GM21390 (cell line): ENCODE measurements around the gene PLGRKT.
A peak's percentile ranks its signal among the peaks of the same experiment; 100 is the strongest.
"Not testable (repeated sequence)": the region's sequence is repeated elsewhere in the genome, so short reads cannot be mapped to it uniquely, and the experiment has no call there.

ENCODE experiments used
- ATAC-seq: cut with Tn5 transposase; IDR thresholded peaks from one replicate; pipeline ENCODE4 v1.9.1; 2021; ENCODE audit not compliant: unreplicated experiment

Gene PLGRKT

DNA sequence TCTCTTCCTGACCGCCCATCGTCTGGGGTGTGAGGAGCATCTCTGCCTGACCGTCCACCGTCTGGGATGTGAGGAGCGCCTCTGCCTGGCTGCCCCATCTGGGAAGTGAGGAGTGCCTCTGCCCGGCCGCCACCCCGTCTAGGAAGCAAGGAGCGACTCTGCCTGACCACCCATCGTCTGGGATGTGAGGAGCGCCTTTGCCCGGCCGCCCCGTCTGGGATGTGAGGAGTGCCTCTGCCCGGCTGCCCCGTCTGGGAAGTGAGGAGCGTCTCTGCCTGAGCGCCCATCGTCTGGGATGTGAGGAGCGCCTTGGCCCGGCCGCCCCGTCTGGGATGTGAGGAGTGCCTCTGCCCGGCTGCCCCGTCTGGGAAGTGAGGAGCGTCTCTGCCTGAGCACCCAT is 4.4 kb downstream of the PLGRKT start:
- not testable (repeated sequence) for ATAC-seq

DNA sequence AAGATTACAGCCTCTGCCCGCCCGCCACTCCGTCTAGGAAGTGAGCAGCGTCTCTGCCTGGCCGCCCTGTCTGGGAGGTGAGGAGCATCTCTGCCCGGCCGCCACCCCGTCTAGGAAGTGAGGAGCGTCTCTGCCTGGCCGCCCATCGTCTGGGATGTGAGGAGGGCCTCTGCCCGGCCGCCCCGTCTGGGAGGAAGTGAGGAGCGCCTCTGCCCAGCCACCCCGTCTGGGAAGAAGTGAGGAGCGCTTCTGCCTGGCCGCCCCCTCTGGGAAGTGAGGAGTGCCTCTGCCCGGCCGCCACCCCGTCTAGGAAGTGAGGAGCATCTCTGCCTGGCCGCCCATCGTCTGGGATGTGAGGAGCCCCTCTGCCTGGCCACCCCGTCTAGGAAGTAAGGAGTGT is 4.8 kb downstream of the PLGRKT start:
- ATAC-seq = not testable (repeated sequence)

DNA sequence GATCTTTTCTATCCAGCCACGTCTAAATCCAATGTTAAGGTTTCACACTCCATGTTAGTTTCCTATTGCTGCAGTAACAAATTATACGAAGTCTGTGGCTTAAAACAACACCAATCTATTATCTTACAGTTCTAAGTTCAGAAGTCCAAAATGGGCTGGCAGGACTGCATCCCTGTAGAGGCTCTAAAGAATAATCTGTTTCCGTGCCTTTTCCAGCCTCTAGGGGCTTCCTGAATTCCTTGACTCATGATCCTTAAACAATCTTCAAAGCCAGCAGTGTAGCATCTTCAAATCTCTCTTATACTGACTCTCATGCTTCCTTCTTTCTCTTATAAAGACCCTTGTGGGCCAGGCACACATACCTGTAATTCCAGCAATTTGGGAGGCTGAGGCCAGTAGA is 6.8 kb downstream of the PLGRKT start:
- no peak for ATAC-seq

DNA sequence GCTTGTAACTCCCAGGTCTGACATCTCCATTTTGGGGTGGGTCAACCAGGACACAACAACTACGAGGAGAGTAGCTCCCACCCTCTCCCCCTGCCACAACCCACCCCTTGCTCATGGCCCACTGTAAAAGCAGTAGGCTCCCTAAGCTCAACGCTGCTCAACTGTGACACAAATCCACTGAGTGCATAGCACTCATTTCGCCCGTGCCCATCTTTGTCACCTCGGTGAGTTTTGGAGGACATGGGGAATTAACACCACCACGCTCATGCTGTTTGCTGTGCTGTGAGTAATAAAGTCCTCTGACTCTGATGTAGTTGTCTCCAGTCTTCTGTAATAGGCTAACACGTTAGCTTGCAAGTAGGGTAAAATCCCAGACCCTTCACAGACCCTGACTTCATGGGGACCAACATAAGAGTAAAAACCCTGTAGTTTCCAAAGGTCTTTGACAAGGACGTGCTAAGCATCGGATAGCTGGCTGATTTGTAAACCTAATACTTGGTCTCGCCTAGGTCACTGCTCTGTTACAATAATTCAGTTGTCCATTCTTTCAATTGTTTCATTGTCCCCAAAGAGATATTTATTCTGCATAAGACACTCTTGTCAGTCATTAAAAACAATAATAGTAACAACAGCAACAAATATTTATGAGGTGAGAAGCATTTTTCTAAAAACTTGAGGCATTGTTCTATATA is 7.7 kb downstream of the PLGRKT start:
- ATAC-seq = no peak

DNA sequence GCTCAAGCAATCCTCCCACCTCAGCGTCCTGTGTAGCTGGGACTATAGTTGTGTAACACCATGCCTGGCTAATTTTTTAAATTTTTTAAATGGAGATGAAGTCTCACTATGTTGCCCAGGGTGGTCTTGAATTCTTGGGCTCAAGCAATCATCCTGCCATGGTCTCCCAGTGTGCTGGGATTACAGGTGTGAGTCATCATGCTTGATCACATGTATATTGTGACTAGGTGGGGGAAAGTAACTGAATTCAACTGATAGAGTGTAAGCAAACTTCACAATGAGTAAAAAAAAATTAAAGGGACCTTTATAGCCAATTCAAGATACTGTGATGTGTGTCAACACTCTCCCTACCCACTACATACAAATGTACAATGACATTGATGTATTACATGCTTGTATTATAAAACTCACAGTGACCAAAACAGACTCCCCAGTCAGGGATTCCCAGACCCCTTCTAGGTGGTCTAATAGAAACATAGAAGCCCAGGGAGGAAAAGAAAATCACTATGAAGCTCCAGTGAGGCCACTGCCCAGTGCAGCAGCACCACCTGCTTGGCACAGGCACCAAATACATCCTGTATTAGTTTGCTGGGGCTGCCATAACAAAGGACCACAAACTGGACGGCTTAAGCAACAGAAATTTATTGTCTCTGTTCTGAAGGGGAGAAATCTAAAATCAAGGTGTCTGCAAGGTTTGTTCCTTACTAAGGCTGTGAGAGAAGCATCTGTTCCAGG is 8.8 kb downstream of the PLGRKT start:
- ATAC-seq = no peak

DNA sequence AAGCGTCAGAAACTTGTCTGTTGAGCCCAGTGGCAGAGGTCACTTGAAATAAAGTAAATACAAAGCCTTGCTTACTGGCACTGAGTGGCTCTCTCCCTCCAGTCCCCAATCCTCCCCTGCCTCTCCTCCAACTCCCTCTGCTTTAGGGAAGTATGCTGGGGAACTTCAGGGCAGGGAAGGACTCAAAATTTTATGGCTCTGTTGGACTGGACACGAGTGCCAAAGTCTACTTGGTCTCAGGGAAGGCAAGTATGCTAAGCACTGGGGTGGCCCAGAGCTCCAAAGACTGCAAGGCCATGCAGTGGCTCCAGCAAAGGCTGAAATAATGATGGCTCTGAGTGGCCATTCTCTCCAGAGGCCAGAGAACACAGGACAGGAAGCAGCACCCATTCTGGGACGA is 9.6 kb downstream of the PLGRKT start:
- no peak for ATAC-seq

DNA sequence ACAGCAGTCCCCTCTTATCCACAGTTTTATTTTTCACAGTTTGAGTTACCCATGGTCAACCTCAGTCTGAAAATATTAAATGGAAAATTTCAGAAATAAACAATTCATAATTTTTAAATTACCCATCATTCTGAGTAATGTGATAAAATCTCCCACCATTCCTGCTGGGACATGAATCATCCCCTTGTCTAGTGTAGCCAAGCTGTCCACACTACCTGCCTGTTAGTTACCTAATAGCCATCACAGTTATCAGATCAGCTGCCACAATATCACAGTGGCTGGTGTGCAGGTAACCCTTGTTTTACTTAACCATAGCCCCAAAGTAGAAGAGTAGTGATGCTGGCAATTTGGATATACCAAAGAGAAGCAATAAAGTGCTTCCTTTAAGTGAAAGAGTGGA is 10.7 kb downstream of the PLGRKT start:
- ATAC-seq = no peak

DNA sequence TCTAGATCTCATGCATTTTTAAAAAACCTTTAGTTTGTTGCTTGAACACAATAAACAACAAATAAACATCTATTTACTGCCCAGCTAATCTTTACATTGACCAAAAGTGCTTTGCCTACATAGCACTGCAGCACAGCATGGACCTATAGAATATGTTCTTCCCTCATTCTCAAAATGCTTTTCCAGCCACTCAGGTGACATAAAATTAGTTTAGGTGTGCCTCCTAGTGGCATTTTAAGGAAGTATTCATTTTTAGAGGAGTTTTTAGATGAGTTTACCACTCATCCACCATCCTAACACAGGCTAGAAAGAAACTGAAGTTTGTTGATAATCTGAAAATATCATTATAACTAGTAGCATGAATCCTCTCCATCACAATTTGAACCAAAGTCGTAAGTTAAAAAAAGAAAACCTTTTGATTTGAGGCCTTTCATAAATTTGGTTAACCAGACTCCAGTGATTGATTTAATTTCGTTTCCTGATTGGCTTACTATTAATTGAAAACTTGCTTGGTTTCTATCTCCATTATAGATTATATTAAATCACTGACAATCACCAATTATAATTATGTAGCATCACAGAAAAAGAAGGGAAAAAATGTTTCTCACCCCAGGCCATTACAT is 12.6 kb downstream of the PLGRKT start:
- ATAC-seq = no peak

DNA sequence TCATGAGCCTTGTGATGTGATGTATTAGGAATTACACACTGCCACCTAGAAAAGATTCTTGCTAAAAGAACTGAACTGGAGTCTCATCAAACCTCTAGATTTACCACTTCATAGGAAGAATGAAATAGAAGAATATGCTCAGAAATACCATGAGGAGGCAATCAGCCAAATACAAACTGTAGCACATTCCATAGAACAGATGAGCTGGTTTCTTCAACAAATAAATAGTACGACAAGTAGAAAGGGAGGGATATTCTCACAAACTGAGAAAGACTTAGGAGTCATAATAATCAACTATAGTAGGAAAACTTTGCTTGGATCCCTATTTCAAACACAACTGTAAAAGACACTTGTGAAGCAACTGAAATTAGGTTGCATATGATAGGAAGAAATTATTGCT is 15.4 kb downstream of the PLGRKT start:
- no peak for ATAC-seq

DNA sequence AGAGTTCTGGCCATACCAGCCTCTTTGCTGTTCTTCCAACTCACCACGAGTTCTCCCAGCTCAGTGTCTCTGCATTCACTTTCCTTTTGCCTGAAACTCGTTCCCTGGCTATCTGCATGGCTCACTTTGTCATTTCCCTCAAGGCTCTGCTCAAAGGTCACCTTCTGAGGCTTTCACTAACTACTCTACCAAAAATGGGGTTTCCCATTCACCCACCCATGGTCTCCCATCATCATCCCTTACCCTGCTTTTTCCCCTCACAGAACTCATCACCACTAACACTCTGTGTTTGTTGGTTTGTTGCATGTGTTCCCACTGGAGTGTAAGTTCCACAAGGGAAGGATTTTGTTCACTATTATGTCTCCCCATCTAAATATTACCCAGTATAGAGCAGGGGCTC is 16.6 kb downstream of the PLGRKT start:
- no peak for ATAC-seq

DNA sequence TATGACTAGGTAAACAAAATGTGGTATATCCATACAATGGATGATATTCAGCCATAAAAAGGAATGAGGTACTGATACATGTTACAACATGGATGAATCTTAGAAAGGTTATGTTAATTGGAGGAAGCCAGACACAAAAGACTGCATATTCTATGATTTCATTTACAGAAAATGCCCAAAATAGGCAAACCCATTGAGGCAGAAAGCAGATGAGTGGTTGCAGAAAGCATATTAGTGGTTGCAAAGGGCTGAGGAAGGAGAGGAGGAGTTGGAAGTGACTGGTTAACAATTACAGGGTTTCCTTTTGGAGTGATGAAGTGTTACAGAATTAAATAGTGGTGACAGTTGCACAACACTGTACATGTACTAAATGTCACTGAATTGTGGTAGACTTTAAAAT is 17.7 kb downstream of the PLGRKT start:
- ATAC-seq = no peak

DNA sequence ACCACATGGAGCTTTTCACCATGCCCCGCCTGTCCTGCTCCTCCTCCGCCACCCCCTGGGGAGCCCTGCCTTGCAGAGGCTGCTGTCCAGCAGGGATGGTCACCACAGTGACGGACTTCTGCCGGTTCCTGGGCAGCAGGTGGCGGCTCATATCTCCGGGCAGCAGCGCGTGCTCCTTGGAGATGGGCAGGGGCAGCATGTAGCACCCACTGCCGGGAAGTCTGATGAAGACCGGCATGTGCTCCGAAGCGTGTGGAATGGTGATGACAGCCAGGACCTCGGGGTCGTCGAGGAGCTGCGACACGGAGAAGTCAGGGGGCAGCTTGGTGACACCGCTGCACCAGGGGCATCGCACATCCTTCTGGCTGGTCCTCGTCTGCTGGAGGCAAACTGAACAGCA is 19.2 kb downstream of the PLGRKT start:
- ATAC-seq = no peak

DNA sequence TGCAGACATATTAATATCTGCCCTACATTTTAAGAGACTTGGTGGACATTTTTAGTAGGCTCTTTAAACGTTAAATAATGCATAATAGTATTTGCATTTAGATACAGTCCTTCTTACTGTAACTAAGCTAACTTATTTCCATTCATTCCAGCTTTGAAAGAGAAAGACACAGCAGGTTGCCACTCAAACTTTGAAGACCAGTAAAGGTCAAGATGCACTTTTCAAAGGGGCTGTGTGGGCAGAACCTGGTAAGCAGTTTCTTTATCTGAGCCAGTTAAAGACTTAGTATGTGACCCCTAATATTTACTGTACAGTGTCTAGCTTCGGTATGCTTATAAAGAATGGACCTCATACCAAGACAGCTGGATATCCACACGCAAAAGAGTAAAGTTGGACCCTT is 20.8 kb downstream of the PLGRKT start:
- ATAC-seq = no peak

DNA sequence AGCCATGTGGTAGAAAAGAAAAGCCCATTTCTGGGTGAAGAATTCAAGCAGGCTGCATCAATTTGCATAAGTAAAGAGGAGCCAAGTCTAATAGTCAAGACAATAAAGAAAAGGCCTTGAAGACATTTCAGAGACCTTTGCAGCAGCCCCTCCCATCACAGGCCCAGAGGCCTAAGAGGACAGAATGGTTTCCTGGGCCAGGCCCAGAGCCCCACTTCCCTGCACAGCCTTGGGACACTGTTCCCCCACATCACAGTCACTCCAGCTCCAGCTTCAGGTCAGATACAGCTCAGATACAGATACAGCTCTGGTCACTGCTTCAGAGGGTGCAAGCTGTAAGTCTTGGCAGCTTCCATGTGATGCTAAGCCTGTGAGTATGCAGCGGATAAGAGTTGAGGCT is 29.1 kb downstream of the PLGRKT start:
- no peak for ATAC-seq

DNA sequence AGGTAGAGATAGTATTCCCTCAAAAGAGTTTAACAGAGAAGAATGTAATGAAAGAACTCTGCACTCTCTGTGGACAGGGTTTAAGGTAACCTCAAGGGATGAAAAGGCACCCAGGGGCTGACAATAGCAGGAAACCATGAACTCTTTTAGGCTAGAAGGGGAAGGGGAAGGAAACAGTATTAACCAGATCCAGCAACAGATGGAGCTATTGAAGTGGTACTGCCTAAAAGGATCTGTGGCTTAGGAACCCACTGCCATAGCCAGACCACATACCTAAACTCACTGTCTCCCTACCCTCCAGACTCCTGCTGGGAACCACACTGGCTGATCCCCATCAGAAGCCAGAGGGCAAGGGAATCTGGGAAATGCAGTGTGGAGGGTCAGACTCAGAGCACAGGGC is 35.5 kb downstream of the PLGRKT start:
- ATAC-seq = no peak

DNA sequence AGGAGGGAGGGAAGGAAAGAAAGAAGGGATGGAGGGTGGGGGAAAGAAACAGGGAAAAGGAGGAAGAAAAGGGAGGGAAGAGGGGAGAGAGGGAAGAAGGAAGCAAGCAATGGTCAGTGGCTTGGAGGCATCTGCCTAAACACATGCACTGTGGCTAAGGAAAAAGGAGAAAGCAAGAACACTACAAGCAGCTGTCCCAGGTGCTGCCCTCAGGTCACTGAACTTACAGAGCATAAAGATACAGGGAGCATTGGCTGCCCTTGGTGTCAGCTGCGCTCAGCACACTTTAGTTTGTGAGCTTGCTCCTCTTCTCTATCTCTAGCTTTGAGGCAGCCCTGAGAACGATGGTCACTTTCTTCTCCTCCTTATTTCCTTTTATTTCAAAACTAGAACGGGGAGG is 40.2 kb downstream of the PLGRKT start:
- ATAC-seq = not testable (repeated sequence)

DNA sequence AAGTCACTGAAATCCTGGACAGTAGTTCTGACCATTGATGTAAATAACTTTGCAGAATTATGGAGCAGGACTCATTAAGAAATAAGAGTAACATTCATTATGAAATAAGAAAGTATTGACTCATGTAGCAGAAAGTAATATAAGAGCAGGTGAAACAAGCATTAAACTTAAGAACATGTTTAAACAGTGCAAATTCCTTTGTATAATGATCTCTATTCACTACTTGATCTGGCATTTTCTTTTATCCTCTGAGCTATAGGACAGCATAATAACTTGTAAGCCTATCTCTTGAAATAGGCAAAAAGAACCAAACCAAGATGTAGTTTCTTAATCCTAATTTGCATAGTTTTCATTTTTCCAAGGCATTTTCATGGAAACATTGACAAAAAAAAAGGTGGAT is 42.3 kb downstream of the PLGRKT start:
- no peak for ATAC-seq

DNA sequence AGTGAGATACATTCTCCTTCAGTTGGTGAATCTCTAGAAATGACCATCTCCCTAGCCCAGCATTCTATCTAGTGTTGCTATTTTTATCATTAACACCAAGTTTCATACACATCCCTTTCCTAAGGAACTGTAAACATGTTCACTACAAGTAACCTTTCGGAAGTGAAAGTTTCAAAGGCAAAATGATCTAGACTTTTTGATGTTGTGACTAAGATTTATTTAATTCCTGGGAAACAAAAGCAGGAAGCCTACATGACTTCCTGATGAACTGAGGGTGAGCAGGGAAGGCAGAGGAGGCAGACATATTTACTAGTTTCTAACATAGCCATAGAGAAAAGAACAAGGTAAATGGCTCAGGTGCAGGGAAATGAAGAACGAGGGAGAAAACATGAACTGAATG is 43.7 kb downstream of the PLGRKT start:
- ATAC-seq = not testable (repeated sequence)

DNA sequence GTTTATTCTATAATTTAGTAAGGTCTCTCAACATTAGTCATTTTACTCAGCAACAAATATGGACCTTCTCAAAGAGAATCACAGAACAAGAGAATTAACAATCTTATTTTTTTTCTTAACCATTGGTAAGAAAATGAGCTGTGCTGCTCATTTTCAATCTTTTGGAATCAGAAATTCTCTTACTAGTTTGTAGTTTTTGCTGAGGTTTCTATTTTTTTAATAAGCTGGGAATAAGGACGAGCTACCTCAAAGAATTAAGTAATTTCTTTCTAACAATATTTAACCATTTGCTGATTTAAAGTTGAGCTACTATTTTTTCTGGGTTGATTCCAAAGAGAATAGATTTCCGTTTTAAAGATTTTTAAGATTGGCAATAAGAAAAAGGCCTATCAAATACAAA is 44.2 kb downstream of the PLGRKT start:
- ATAC-seq = no peak

DNA sequence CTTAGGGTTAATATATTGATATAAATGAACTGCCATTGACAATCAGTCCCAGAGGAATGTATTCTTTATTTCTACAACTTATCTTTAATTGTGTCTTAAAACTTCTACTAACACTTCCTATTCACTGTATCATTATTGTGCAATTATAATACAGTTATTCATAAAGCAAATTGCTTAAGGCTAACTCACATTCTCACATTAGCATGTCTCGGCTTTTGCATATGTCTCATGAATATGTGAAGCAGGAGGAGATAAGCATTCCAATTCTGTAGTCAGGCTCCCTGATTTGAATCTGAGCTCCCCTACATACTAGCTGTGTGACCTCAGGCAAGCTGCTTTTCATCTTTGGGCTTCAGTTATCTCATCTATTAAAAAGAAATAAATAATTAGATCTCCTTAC is 45.4 kb downstream of the PLGRKT start:
- no peak for ATAC-seq

DNA sequence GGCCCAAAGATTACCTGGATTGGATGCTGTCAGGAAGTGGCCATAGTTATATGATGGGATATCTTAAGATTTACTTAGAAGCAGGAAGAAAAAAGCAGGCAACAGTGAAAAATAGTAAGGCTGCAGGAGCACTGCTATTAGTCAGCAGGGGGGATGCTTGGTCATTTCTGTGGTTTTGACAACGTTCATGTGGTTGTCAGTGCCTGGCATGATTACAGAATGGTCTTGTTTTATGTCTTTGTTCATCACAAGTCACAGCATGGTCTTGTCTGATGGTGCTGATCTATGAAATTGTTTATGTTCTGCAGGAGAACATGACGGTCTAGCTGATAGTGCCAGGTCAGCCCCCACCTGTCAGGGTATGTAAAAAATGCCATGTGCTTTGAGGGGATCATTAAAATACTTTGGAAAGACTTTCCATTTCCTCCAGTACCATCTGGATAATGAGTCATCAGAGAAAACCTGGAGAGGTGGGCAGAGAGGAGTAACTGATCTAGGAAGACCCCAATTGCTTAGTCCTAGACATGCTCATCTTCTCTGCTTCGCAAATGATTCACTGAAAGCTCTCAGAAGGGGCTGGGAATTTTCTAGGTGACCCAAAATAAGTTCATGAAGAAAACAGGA is 48.5 kb downstream of the PLGRKT start:
- ATAC-seq = peak; percentile 73
